Measurements from ENCODE around the gene C11orf21.

The C11orf21 gene

GRCh38 chr11:2260491-2261364 lies 41.0 kb downstream of the C11orf21 start:
- Histone ChIP-seq H3K4me3 (ENCODE audit: low read length, poor library complexity, severe bottlenecking) (no peak overlapping the region), H3F3A (ENCODE audit: low read depth) (no peaks in the 10 kb centered on the region), H3K4me1 (ENCODE audit: insufficient read depth, low read length, poor library complexity, severe bottlenecking) (peaks cover 6% of the 10 kb centered on the region), H3K9me3 (ENCODE audit: insufficient read depth, low read depth, low read length) (no peaks in the 10 kb centered on the region), H3K27me3 (ENCODE audit: insufficient read depth, low read length, poor library complexity, severe bottlenecking) (no peaks in the 10 kb centered on the region), H2AFZ (ENCODE audit: low read length) (no peak overlapping the region), H4K20me1 (ENCODE audit: insufficient read depth, low read length, poor library complexity, severe bottlenecking) (no peaks in the 10 kb centered on the region), H3K36me3 (ENCODE audit: insufficient read depth, low read length) (no peaks in the 10 kb centered on the region), H3K9ac (ENCODE audit: low read depth, low read length, poor library complexity, severe bottlenecking) (no peak overlapping the region), H3K79me2 (ENCODE audit: insufficient read depth, low read length) (no peaks in the 10 kb centered on the region), H3K9me2 (replicated peaks; ENCODE audit: low read depth, low read length) (no peaks in the 10 kb centered on the region), H3K4me2 (ENCODE audit: low read depth, low read length, poor library complexity, severe bottlenecking) (no peak overlapping the region)
- TF ChIP-seq, protein P1, sequence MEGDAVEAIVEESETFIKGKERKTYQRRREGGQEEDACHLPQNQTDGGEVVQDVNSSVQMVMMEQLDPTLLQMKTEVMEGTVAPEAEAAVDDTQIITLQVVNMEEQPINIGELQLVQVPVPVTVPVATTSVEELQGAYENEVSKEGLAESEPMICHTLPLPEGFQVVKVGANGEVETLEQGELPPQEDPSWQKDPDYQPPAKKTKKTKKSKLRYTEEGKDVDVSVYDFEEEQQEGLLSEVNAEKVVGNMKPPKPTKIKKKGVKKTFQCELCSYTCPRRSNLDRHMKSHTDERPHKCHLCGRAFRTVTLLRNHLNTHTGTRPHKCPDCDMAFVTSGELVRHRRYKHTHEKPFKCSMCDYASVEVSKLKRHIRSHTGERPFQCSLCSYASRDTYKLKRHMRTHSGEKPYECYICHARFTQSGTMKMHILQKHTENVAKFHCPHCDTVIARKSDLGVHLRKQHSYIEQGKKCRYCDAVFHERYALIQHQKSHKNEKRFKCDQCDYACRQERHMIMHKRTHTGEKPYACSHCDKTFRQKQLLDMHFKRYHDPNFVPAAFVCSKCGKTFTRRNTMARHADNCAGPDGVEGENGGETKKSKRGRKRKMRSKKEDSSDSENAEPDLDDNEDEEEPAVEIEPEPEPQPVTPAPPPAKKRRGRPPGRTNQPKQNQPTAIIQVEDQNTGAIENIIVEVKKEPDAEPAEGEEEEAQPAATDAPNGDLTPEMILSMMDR (conservative IDR thresholded peaks at IDR 0.05; ENCODE audit: low read length) = no peak
- no peak for TF ChIP-seq EZH2phosphoT487 (IDR thresholded peaks at IDR 0.05; ENCODE audit: borderline replicate concordance)

DNA sequence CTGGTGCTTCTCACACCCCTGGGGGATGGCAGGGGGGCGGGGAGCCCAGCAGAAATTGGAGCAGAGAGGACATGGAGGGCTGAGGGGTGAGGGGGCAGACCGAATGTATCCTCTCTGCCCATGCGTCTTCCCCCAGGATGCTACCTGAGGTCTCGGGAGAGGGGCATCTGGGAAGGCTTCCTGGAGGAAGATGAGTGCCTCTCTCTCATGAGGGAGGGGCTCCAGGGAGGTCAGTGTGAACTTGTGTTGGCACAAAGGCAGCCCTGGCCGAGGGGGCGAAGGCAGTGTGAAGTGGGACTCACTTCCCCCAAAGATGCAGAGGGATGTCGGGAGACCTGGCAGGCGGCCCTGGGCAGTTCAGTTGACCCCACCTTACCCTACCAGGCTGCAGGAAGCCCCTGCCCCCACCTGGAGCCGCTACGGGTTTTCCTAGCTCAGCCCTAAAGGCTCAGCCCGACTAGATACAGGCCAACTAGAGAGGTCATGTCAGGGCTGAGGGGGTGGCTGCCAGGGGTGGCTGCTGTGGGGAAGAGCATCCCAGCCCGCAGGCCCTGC lies 41.7 kb downstream of the C11orf21 start:
- H3F3A ChIP-seq (ENCODE audit: low read depth) = no peaks in the 10 kb centered on the region
- TF ChIP-seq EZH2phosphoT487 (IDR thresholded peaks at IDR 0.05; ENCODE audit: borderline replicate concordance) = no peak
- TF ChIP-seq, protein P1 (conservative IDR thresholded peaks at IDR 0.05; ENCODE audit: low read length) = no peak
- no peaks in the 10 kb centered on the region for H3K79me2 ChIP-seq (ENCODE audit: insufficient read depth, low read length)
- no peak overlapping the region for H3K9ac ChIP-seq (ENCODE audit: low read depth, low read length, poor library complexity, severe bottlenecking)
- no peaks in the 10 kb centered on the region for H3K27me3 ChIP-seq (ENCODE audit: insufficient read depth, low read length, poor library complexity, severe bottlenecking)
- H3K4me3 ChIP-seq (ENCODE audit: low read length, poor library complexity, severe bottlenecking) = no peak overlapping the region
- H2AFZ ChIP-seq (ENCODE audit: low read length) = no peak overlapping the region
- no peaks in the 10 kb centered on the region for H3K36me3 ChIP-seq (ENCODE audit: insufficient read depth, low read length)
- H3K4me2 ChIP-seq (ENCODE audit: low read depth, low read length, poor library complexity, severe bottlenecking) = no peak overlapping the region
- no peaks in the 10 kb centered on the region for H4K20me1 ChIP-seq (ENCODE audit: insufficient read depth, low read length, poor library complexity, severe bottlenecking)
- H3K9me2 ChIP-seq (replicated peaks; ENCODE audit: low read depth, low read length) = no peaks in the 10 kb centered on the region
- no peaks in the 10 kb centered on the region for H3K4me1 ChIP-seq (ENCODE audit: insufficient read depth, low read length, poor library complexity, severe bottlenecking)
- no peaks in the 10 kb centered on the region for H3K9me3 ChIP-seq (ENCODE audit: insufficient read depth, low read depth, low read length)

DNA sequence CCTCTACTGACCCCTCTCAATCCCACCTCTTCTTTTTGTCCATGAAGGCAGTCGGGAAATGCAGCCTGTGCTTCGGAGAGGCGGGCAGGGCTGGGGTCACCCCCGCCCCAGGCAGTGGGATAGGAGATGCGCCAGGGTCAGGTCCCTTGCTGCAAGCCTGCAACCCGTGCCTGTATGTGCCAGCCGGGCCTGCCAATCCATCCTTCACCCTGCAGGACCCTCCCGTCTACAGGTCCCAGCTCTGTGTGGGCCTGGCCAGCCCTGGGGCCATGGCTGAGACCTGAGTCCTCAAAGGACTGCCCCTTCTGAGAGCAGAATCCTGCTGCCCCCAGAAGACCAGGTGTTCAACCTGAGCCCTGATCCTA lies 42.3 kb downstream of the C11orf21 start:
- no peaks in the 10 kb centered on the region for H4K20me1 ChIP-seq (ENCODE audit: insufficient read depth, low read length, poor library complexity, severe bottlenecking)

More for the DNA sequence above, 42.3 kb downstream of the C11orf21 start:
- Histone ChIP-seq H3K9ac (ENCODE audit: low read depth, low read length, poor library complexity, severe bottlenecking) (no peak overlapping the region), H3F3A (ENCODE audit: low read depth) (no peaks in the 10 kb centered on the region), H3K27me3 (ENCODE audit: insufficient read depth, low read length, poor library complexity, severe bottlenecking) (no peaks in the 10 kb centered on the region), H3K79me2 (ENCODE audit: insufficient read depth, low read length) (no peaks in the 10 kb centered on the region), H3K4me3 (ENCODE audit: low read length, poor library complexity, severe bottlenecking) (no peak overlapping the region), H3K4me1 (ENCODE audit: insufficient read depth, low read length, poor library complexity, severe bottlenecking) (no peaks in the 10 kb centered on the region), H3K9me2 (replicated peaks; ENCODE audit: low read depth, low read length) (no peaks in the 10 kb centered on the region), H3K36me3 (ENCODE audit: insufficient read depth, low read length) (no peaks in the 10 kb centered on the region), H3K9me3 (ENCODE audit: insufficient read depth, low read depth, low read length) (no peaks in the 10 kb centered on the region), H3K4me2 (ENCODE audit: low read depth, low read length, poor library complexity, severe bottlenecking) (no peak overlapping the region), H2AFZ (ENCODE audit: low read length) (no peak overlapping the region)
- TF ChIP-seq EZH2phosphoT487 (IDR thresholded peaks at IDR 0.05; ENCODE audit: borderline replicate concordance) = no peak
- TF ChIP-seq, protein P1 (conservative IDR thresholded peaks at IDR 0.05; ENCODE audit: low read length) = no peak
